ENCODE results near the gene TSNAXIP1. TPM values are rescaled to one million over a fixed set of nuclear protein-coding genes. Genes with fewer than 3 reads are reported as not detected.

The TSNAXIP1 gene
- total RNA-seq, 2 donors from 2014 or later = 0.13 to 0.30 TPM

DNA sequence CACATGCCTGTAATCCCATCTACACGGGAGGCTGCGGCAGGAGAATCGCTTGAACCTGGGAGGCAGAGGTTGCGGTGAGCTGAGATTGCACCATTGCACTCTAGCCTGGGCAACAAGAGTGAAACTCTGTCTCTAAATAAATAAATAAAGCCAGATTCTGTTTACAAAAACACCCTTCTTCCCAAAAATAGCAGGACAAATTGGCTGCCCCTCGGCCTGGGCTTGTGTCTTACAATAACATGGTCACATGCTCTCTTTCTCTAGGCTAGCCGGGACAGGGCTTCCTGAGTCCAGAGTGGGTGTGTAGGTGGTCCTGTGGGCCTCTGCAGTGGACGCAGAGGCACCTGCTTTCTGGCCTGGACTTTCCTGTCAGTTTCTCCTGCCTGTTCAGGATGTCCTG, 63.0 kb downstream of the TSNAXIP1 start:
- H3K4me1 ChIP-seq = peaks cover 12% of the 10 kb centered on the region
- DNase-seq = no peak
- H3K9ac ChIP-seq (ENCODE audit: low read depth in 2 of 2, low read length in 2 of 2) = no peak overlapping the region
- H3K9me3 ChIP-seq = no peaks in the 10 kb centered on the region
- no peak for TF ChIP-seq CTCF (IDR thresholded peaks at IDR 0.05)
- no peak overlapping the region for H3K4me3 ChIP-seq
- intact Hi-C loops (cut with DNase I) = loop anchor here (10.0 kb wide), 1 partner anchor 55 kb away; no protein-coding TSS in a partner anchor
- H3K27me3 ChIP-seq = no peaks in the 10 kb centered on the region
- H3K27ac ChIP-seq = no peak overlapping the region
- no peaks in the 10 kb centered on the region for H3K36me3 ChIP-seq

GRCh38 chr16:67871256-67871655, 64.6 kb downstream of the TSNAXIP1 start:
- no peak overlapping the region for H3K27ac ChIP-seq
- H3K27me3 ChIP-seq = no peaks in the 10 kb centered on the region
- intact Hi-C loops (cut with DNase I) = no loop called here
- H3K9me3 ChIP-seq = no peaks in the 10 kb centered on the region
- DNase-seq = no peak
- no peaks in the 10 kb centered on the region for H3K36me3 ChIP-seq
- H3K4me3 ChIP-seq = no peak overlapping the region
- peaks cover 14% of the 10 kb centered on the region for H3K4me1 ChIP-seq
- no peak overlapping the region for H3K9ac ChIP-seq (ENCODE audit: low read depth in 2 of 2, low read length in 2 of 2)
- no peak for TF ChIP-seq CTCF (IDR thresholded peaks at IDR 0.05)

GRCh38 chr16:67872131-67872630, 65.5 kb downstream of the TSNAXIP1 start:
- Histone ChIP-seq H3K4me3 (peak overlapping the region; percentile 100), H3K36me3 (peaks cover 9% of the 10 kb centered on the region), H3K9me3 (no peaks in the 10 kb centered on the region), H3K9ac (ENCODE audit: low read depth in 2 of 2, low read length in 2 of 2) (peak overlapping the region; percentile 93 to 97), H3K27ac (peak overlapping the region; percentile 71), H3K27me3 (no peaks in the 10 kb centered on the region), H3K4me1 (peaks cover 14% of the 10 kb centered on the region)
- intact Hi-C loops (cut with DNase I) = no loop called here
- DNase-seq = no peak
- TF ChIP-seq CTCF (IDR thresholded peaks at IDR 0.05) = no peak

- Histone ChIP-seq H3K4me3 (peak within 1 kb of the TSS; percentile 100), H3K27me3 (no peaks in the 10 kb centered on the region), H3K9me3 (no peaks in the 10 kb centered on the region), H3K27ac (peak within 1 kb of the TSS; percentile 71), H3K36me3 (peaks cover 12% of the 10 kb centered on the region), H3K4me1 (peaks cover 14% of the 10 kb centered on the region), H3K9ac (ENCODE audit: low read depth in 2 of 2, low read length in 2 of 2) (peak within 1 kb of the TSS; percentile 93 to 97)
- peak; percentile 84 for DNase-seq
- no peak for TF ChIP-seq CTCF (IDR thresholded peaks at IDR 0.05)
- intact Hi-C loops (cut with DNase I) = no loop called here
Observed at GRCh38 chr16:67872631-67873434, 66.1 kb downstream of the TSNAXIP1 start, which contains the start of gene EDC4. EDC4 (plus strand) TSS chr16:67873052; CDS start chr16:67873262, 210 bp downstream.

- Histone ChIP-seq H3K9ac (ENCODE audit: low read depth in 2 of 2, low read length in 2 of 2) (peak overlapping the region; percentile 93 to 97), H3K4me3 (peak overlapping the region; percentile 100), H3K27me3 (no peaks in the 10 kb centered on the region), H3K4me1 (peaks cover 14% of the 10 kb centered on the region), H3K9me3 (no peaks in the 10 kb centered on the region), H3K27ac (peak overlapping the region; percentile 71), H3K36me3 (peaks cover 20% of the 10 kb centered on the region)
- TF ChIP-seq CTCF (IDR thresholded peaks at IDR 0.05) = no peak
- peak; percentile 36 for DNase-seq
- intact Hi-C loops (cut with DNase I) = no loop called here
Observed at GRCh38 chr16:67873435-67874370, 67.0 kb downstream of the TSNAXIP1 start.
